Stimulated activated CD4-positive, alpha-beta T cell treated with anti-CD3 and anti-CD28 coated beads, Interleukin-1b, Interleukin-23, amount 100 ng/mL, for 4 hours (primary cell): Measurements from ENCODE around the gene NRP1.

Source experiments
- DNase-seq, 2 donors: peaks; one replicate each; pipeline ENCODE4 v3.0.0-alpha.2; 2020; ENCODE audit warnings: low read depth in 2 of 2

NRP1 gene

GRCh38 chr10:33186150-33186549 is 148.3 kb downstream of the NRP1 start:
- no peak for DNase-seq

GRCh38 chr10:33183655-33184054 is 150.8 kb downstream of the NRP1 start:
- no peak for DNase-seq

- no peak for DNase-seq
Observed at GRCh38 chr10:33180921-33181320, 153.5 kb downstream of the NRP1 start.

- DNase-seq, result no peak
Observed at GRCh38 chr10:33180390-33180789, 154.1 kb downstream of the NRP1 start.

GRCh38 chr10:33179067-33179466 is 155.4 kb downstream of the NRP1 start:
- no peak for DNase-seq

GRCh38 chr10:33178026-33178755 is 156.3 kb downstream of the NRP1 start:
- no peak for DNase-seq

GRCh38 chr10:33176688-33177087 is 157.8 kb downstream of the NRP1 start:
- no peak for DNase-seq

GRCh38 chr10:33174674-33175434 is 159.6 kb downstream of the NRP1 start:
- no peak for DNase-seq

GRCh38 chr10:33165911-33166310 is 168.6 kb downstream of the NRP1 start:
- no peak for DNase-seq

- no peak for DNase-seq
Observed at GRCh38 chr10:33164060-33164709, 170.3 kb downstream of the NRP1 start.

- no peak for DNase-seq
Observed at GRCh38 chr10:33162248-33162575, 172.3 kb downstream of the NRP1 start.

GRCh38 chr10:33161550-33162247 is 172.8 kb downstream of the NRP1 start:
- no peak for DNase-seq

GRCh38 chr10:33160151-33160550 is 174.3 kb downstream of the NRP1 start:
- DNase-seq, result no peak

- no peak for DNase-seq
Observed at GRCh38 chr10:33157103-33157502, 177.4 kb downstream of the NRP1 start.

- DNase-seq, result no peak
Observed at GRCh38 chr10:33155720-33156638, 178.5 kb downstream of the NRP1 start.

- no peak for DNase-seq
Observed at GRCh38 chr10:33154590-33154989, 179.9 kb downstream of the NRP1 start.

GRCh38 chr10:33153968-33154327 is 180.5 kb downstream of the NRP1 start:
- no peak for DNase-seq

GRCh38 chr10:33153251-33153967 is 181.1 kb downstream of the NRP1 start:
- DNase-seq, result no peak

- DNase-seq, result no peak
Observed at GRCh38 chr10:33152750-33153149, 181.7 kb downstream of the NRP1 start.

GRCh38 chr10:33152146-33152545 is 182.3 kb downstream of the NRP1 start:
- DNase-seq, result no peak
